K562 (cell line): ENCODE data around the gene CAMK2G. TPM values are rescaled to one million over a fixed set of nuclear protein-coding genes. Genes with fewer than 3 reads are reported as not detected.

Experiments
- ATAC-seq: fragments of 200-7000 bp; cut with Tn5 transposase; 3 replicates; pipeline ENCODE4 v1.9.1; 2020; ENCODE audit warnings: moderate library complexity
- Bru-seq: library from RNA; stranded (reverse); fragments of 400-500 nt; gene quantifications from one replicate; lab custom pipeline; 2021; lab: Mats Ljungman, UMichigan
- BruChase-seq, 2 experiments: library from RNA; stranded (reverse); fragments of 400-500 nt; gene quantifications; one replicate each; lab custom pipeline; 2021; lab: Mats Ljungman, UMichigan
- BruUV-seq: library from RNA; stranded (reverse); fragments of 400-500 nt; replicated peaks from 2 replicates; lab custom pipeline; 2021; lab: Mats Ljungman, UMichigan
- CTCF ChIA-PET: fragments of 300-600 bp; formaldehyde crosslinking; extraction: SDS; loops from one replicate; lab custom pipeline; 2021; ENCODE audit warnings: low intra/inter-chr PET ratio; lab: Yijun Ruan, JAX
- POLR2A ChIA-PET: fragments of 300-600, 350-650 bp; sonication (Branson Sonifier 250); formaldehyde crosslinking; extraction: SDS; loops from one replicate; lab custom pipeline; 2021; ENCODE audit warnings: antibody characterized with exemption, inconsistent platforms; lab: Yijun Ruan, JAX
- DNase-seq, 4 experiments: peaks; one replicate each; pipeline versions ENCODE4 v3.0.0 to v3.0.0-alpha.2; 2011 to 2018; ENCODE audit warnings: low spot score in 3 of 4, mixed read lengths in 3 of 4; ENCODE audit errors: extremely low read depth in 1 of 4
- FAIRE-seq: peaks from 2 replicates; lab custom pipeline; 2011; peaks lifted over from hg19 to GRCh38; lab: Jason Lieb, UNC
- H2AFZ ChIP-seq: 2 replicates; pipeline ENCODE4 v1.6.0; 2011; ENCODE audit warnings: low read depth, low read length, control low read depth, inconsistent platforms
- H3K27ac ChIP-seq: fragments of 200-600 bp; 3 replicates; pipeline ENCODE4 v1.8.0; 2011; ENCODE audit warnings: low read depth, mild to moderate bottlenecking, control low read depth, inconsistent platforms, low read length, moderate library complexity, mixed read lengths; ENCODE audit errors: extremely low read depth
- H3K27me3 ChIP-seq, 2 experiments: fragments of 300-600 bp in 1 of 2; 2 replicates in 1 of 2; 3 replicates in 1 of 2; pipeline versions ENCODE4 v1.6.0 to v1.8.0; 2011; ENCODE audit warnings: inconsistent platforms in 2 of 2, low read length in 2 of 2, mild to moderate bottlenecking in 1 of 2, mixed read lengths in 1 of 2, moderate library complexity in 1 of 2; ENCODE audit not compliant: control insufficient read depth in 2 of 2, insufficient read depth in 2 of 2
- H3K36me3 ChIP-seq: fragments of 300-600 bp; 3 replicates; pipeline ENCODE4 v1.8.0; 2011; ENCODE audit warnings: mild to moderate bottlenecking, low read length, inconsistent platforms; ENCODE audit not compliant: control insufficient read depth, insufficient read depth
- H3K4me1 ChIP-seq, 2 experiments: fragments of 200-600 bp in 1 of 2; replicated peaks in 1 of 2; 2 replicates in 1 of 2; 3 replicates in 1 of 2; pipeline versions ENCODE4 v1.5.1 to v1.8.0; 2011; ENCODE audit warnings: inconsistent platforms in 2 of 2, low read length in 2 of 2, mild to moderate bottlenecking in 1 of 2, mixed read lengths in 1 of 2, moderate library complexity in 1 of 2; ENCODE audit not compliant: control insufficient read depth in 2 of 2, insufficient read depth in 2 of 2
- H3K4me2 ChIP-seq: 2 replicates; pipeline ENCODE4 v1.6.1; 2011; ENCODE audit warnings: low read length, control low read depth, inconsistent platforms, mixed read lengths; ENCODE audit not compliant: insufficient read depth
- H3K4me3 ChIP-seq: fragments of 200-600 bp; sonication (generic), shearing (Covaris generic); 2 replicates; pipeline ENCODE4 v1.5.1; 2016; ENCODE audit warnings: control low read depth, inconsistent platforms
- H3K79me2 ChIP-seq: fragments of 200-600 bp; 3 replicates; pipeline ENCODE4 v1.8.0; 2011; ENCODE audit warnings: low read length, inconsistent platforms; ENCODE audit not compliant: control insufficient read depth, insufficient read depth
- H3K9ac ChIP-seq, 2 experiments: 2 replicates each; pipeline versions ENCODE4 v1.6.0 to v1.6.1; 2011; ENCODE audit warnings: low read depth in 2 of 2, low read length in 2 of 2, control low read depth in 1 of 2, inconsistent platforms in 1 of 2, mild to moderate bottlenecking in 1 of 2, mixed read lengths in 1 of 2; ENCODE audit not compliant: insufficient read depth in 1 of 2
- H3K9me1 ChIP-seq: one replicate; pipeline ENCODE4 v1.6.0; 2011; ENCODE audit warnings: inconsistent platforms, mild to moderate bottlenecking, low read length, moderate library complexity; ENCODE audit not compliant: control insufficient read depth, insufficient read depth
- H3K9me3 ChIP-seq: replicated peaks from 2 replicates; pipeline ENCODE4 v1.5.1; 2011; ENCODE audit warnings: low read depth, low read length, inconsistent platforms; ENCODE audit not compliant: control insufficient read depth, insufficient read depth
- H4K20me1 ChIP-seq: replicated peaks from 2 replicates; pipeline ENCODE4 v1.6.1; 2011; ENCODE audit warnings: low read length, inconsistent platforms, mixed read lengths; ENCODE audit not compliant: control insufficient read depth, insufficient read depth
- CHD2 ChIP-seq: IDR thresholded peaks from 2 replicates; pipeline ENCODE4 v1.6.1; 2011; ENCODE audit warnings: low read depth, low read length
- ETS1 ChIP-seq: conservative IDR thresholded peaks from 2 replicates; pipeline ENCODE4 v1.6.1; 2011; ENCODE audit warnings: low read depth, mild to moderate bottlenecking, low read length; ENCODE audit not compliant: control insufficient read depth
- HCFC1 ChIP-seq: IDR thresholded peaks from 2 replicates; pipeline ENCODE4 v1.6.1; 2012; ENCODE audit warnings: low read depth, low read length, improper control_type of control experiment
- KAT7 ChIP-seq: sonication (generic); formaldehyde crosslinking; IDR thresholded peaks from 2 replicates; pipeline ENCODE4 v1.8.0; 2022; ENCODE audit warnings: missing genetic modification reagents, mild to moderate bottlenecking, borderline replicate concordance
- VEZF1 ChIP-seq: fragments of 200-800 bp; sonication (Bioruptor generic); IDR thresholded peaks from 2 replicates; pipeline ENCODE4 v1.6.1; 2017; ENCODE audit warnings: missing genetic modification characterization, missing compliant biosample characterization
- ZMIZ1 ChIP-seq, 2 experiments: fragments of 150-350 bp in 1 of 2; IDR thresholded peaks; 2 replicates each; pipeline ENCODE4 v1.6.1; 2012 to 2016; ENCODE audit warnings: low read depth in 2 of 2, low read length in 2 of 2, mild to moderate bottlenecking in 1 of 2, moderate library complexity in 1 of 2
- whole genome bisulfite sequencing: fragments of 100-300 bp; shearing (Covaris generic); methylation state at CpG from one replicate; pipeline ENCODE4 v1.1.6; 2016; ENCODE audit warnings: low coverage, mixed read lengths; ENCODE audit not compliant: insufficient coverage; ENCODE audit errors: missing lambda C conversion rate; 5-methylcytosine and 5-hydroxymethylcytosine counted together
- in situ Hi-C: fragments of 300-500 bp; cut with MboI; formaldehyde crosslinking; loops from 4 replicates; pipeline ENCODE4 v1.15.0; 2018; ENCODE audit warnings: inconsistent platforms, mixed read lengths
- intact Hi-C: fragments of 100-400 bp; cut with micrococcal nuclease; formaldehyde crosslinking; loops from 2 replicates; pipeline ENCODE4 v1.14.2; 2022
- long read RNA-seq, 3 experiments: library from polyadenylated mRNA in 2 of 3; library from RNA in 1 of 3; unstranded in 2 of 3; stranded (forward) in 1 of 3; transcript quantifications; one replicate each; pipeline ENCODE4 v2.0.0, GENCODE V29; 2019 to 2022
- polyA minus RNA-seq, 3 experiments: library from RNA; depleted of rRNA, polyadenylated mRNA; stranded (reverse); fragments of >200 nt; gene quantifications; 2 replicates each; pipeline ENCODE4 v1.2.3, GENCODE V29; 2011
- polyA plus RNA-seq, 8 experiments: library from polyadenylated mRNA; depleted of rRNA in 4 of 8; stranded (reverse) in 5 of 8; unstranded in 3 of 8; fragments of >200 nt; fragmentation: Nextera tagmentation in 2 of 8; fragmentation: Illumina TruSeq in 1 of 8; extraction: Ambion mirVana in 2 of 8; extraction: Trizol in 1 of 8; gene quantifications; 2 replicates each; pipeline versions ENCODE4 v1.2.1 to v1.2.3, GENCODE V29; 2011 to 2014; ENCODE audit warnings: inconsistent platforms in 1 of 8, missing spikeins in 1 of 8
- total RNA-seq, 7 experiments: library from RNA; depleted of rRNA in 6 of 7; stranded (reverse); fragments of >200 nt in 6 of 7; fragmentation: Illumina TruSeq in 2 of 7; extraction: Trizol in 2 of 7; gene quantifications; 2 replicates each; pipeline versions ENCODE4 v1.2.1 to v1.2.3, GENCODE V29; 2011 to 2021; ENCODE audit warnings: low replicate concordance in 1 of 7

CAMK2G gene
- 79.9 and 93.7 TPM in 2 replicates for total RNA-seq (2011; cell fraction: chromatin; rRNA removed; ENCODE audit: low replicate concordance)
- total RNA-seq (2011; cell fraction: nucleolus; rRNA removed), result 44.9 and 53.3 TPM in 2 replicates
- total RNA-seq (2011; cell fraction: nucleoplasm; rRNA removed), result 65.0 and 92.5 TPM in 2 replicates
- total RNA-seq (2014; rRNA removed) (23.4 and 26.7 TPM in 2 replicates), total RNA-seq (2014; rRNA removed; fragmentation: Illumina TruSeq; extraction: Trizol) (22.3 and 25.1 TPM in 2 replicates), total RNA-seq (2015; rRNA removed; fragmentation: Illumina TruSeq; extraction: Trizol) (32.2 and 33.2 TPM in 2 replicates), total RNA-seq (2021) (29.5 and 32.6 TPM in 2 replicates), polyA plus RNA-seq (2011; rRNA removed) (37.5 and 41.6 TPM in 2 replicates), polyA plus RNA-seq (2014; fragmentation: Illumina TruSeq; extraction: Trizol) (35.5 and 37.9 TPM in 2 replicates), polyA plus RNA-seq (2014; fragmentation: Nextera tagmentation; extraction: Ambion mirVana) (10 to 100 TPM in 1 of 2 experiments, 1 to 10 TPM in 1; 9.0 to 10.4 TPM), polyA plus RNA-seq (2014; rRNA removed) (36.2 and 37.2 TPM in 2 replicates), polyA minus RNA-seq (2011; rRNA and poly(A)+ RNA removed) (31.1 and 31.9 TPM in 2 replicates), Bru-seq, nascent RNA (percentile 74 among the genes with signal in this experiment), BruChase-seq, experiment 1, labeled RNA remaining after a 2-hour chase (percentile 75 among the genes with signal in this experiment), BruChase-seq, experiment 2, labeled RNA remaining after a 6-hour chase (percentile 75 among the genes with signal in this experiment)
- 33.0 and 39.7 TPM in 2 replicates for polyA plus RNA-seq (2011; cell fraction: cytosol; rRNA removed)
- polyA plus RNA-seq (2011; cell fraction: nucleus; rRNA removed), result 69.4 and 73.5 TPM in 2 replicates
- 27.5 and 30.5 TPM in 2 replicates for polyA plus RNA-seq (2012)
- polyA minus RNA-seq (2011; cell fraction: cytosol; rRNA and poly(A)+ RNA removed), result 18.9 and 20.7 TPM in 2 replicates
- 25.0 and 38.0 TPM in 2 replicates for polyA minus RNA-seq (2011; cell fraction: nucleus; rRNA and poly(A)+ RNA removed)
- long read RNA-seq, experiment 1, partial matches to known transcripts, result 7 of 54 reads
- long read RNA-seq, experiment 1, other reads (novel, unspliced or antisense), result 41 of 54 reads
- long read RNA-seq, experiment 2, partial matches to known transcripts, result 4 of 21 reads
- long read RNA-seq, experiment 2, other reads (novel, unspliced or antisense), result 16 of 21 reads
- long read RNA-seq, experiment 3, transcript CAMK2G-204 (19 exons, 3,563 nt), result major isoform, 6 of 39 reads
- long read RNA-seq, experiment 3, transcript CAMK2G-203 (21 exons, 3,818 nt), result minor isoform, 5 of 39 reads
- long read RNA-seq, experiment 3, partial matches to known transcripts, result 6 of 39 reads
- long read RNA-seq, experiment 3, other reads (novel, unspliced or antisense), result 22 of 39 reads

GRCh38 chr10:73874267-73875138 is at the start of gene CAMK2G:
CAMK2G (minus strand) TSS chr10:73874555; CDS start chr10:73874461, 94 bp downstream.
- H4K20me1 ChIP-seq, result peaks cover 6% of the 10 kb centered on the region; the same call in 1 of the 2 replicates
- POLR2A ChIA-PET, result interaction anchor here (0.5 to 1.7 kb wide), 14 partner anchors 11 to 380 kb away, joined by 3 to 5 read pairs (median 3); no protein-coding TSS in a partner anchor
- H3K36me3 ChIP-seq, result peaks cover 36% of the 10 kb centered on the region
- no peaks in the 10 kb centered on the region for H3K9me3 ChIP-seq
- H3K27ac ChIP-seq, result peak within 1 kb of the TSS; percentile 60; the same call in 1 of the 3 replicates
- FAIRE-seq, result no peak
- no peaks in the 10 kb centered on the region for H3K27me3 ChIP-seq
- H3K9ac ChIP-seq, result peak within 1 kb of the TSS; percentile 64 to 95
- H3K4me3 ChIP-seq, result peak within 1 kb of the TSS; percentile 75
- peak; percentile 97 for ATAC-seq
- H2AFZ ChIP-seq, result peak within 1 kb of the TSS; percentile 98
- intact Hi-C loops (no loop called here), in situ Hi-C loops (loop anchor here (5.0 to 10.0 kb wide), 3 partner anchors 97 to 622 kb away; partner anchors contain the start of gene MRPS16)
- H3K79me2 ChIP-seq, result peaks cover 12% of the 10 kb centered on the region
- no peaks in the 10 kb centered on the region for H3K9me1 ChIP-seq
- H3K4me1 ChIP-seq, result peaks cover 26 to 29% of the 10 kb centered on the region in 2 experiments; a peak in 4 of 5 replicates
- H3K4me2 ChIP-seq, result peak within 1 kb of the TSS; percentile 78
- 2% methylated on average over 31 of the region's 95 CpGs for WGBS
- peak; percentile 94 to 98 (median 96) for DNase-seq
- TSS peak; percentile 66 for BruUV-seq
- CTCF ChIA-PET, result interaction anchor here (1.0 to 1.6 kb wide), 2 partner anchors 19 to 25 kb away, joined by 3 to 4 read pairs; no protein-coding TSS in a partner anchor
- peak; percentile 94 for TF ChIP-seq CHD2
- TF ChIP-seq ETS1, result peak; percentile 20; the same call in 1 of the 2 replicates
- TF ChIP-seq ZMIZ1 (IDR thresholded peaks at IDR 0.05; ENCODE audit: low read depth in 2 of 2, low read length in 2 of 2), result 0 out of 4 replicates have a peak, but pooled peaks of 1 of the 2 experiments have one; percentile 14
- TF ChIP-seq KAT7, result peak; percentile 78; the same call in 1 of the 2 replicates
- TF ChIP-seq HCFC1, result no peak
- TF ChIP-seq VEZF1 (CRISPR knock-in tag), result peak; percentile 99
